ENCODE data around the gene ACADM.
A peak's percentile ranks its signal among the peaks of the same experiment; 100 is the strongest.
"Not testable (repeated sequence)": the region's sequence is repeated elsewhere in the genome, so short reads cannot be mapped to it uniquely, and the experiment has no call there.

ACADM gene

GRCh38 chr1:75724472-75725022 lies at the start of gene ACADM:
ACADM (plus strand) TSS chr1:75724709; CDS start chr1:75724788, 79 bp downstream.
- DNase-seq, result peak; percentile 80

- no peak for DNase-seq
These were observed 47.1 kb upstream of the ACADM start for GRCh38 chr1:75677443-75677842.

- DNase-seq, result not testable (repeated sequence)
These were observed 46.5 kb upstream of the ACADM start for GRCh38 chr1:75677964-75678363.

- no peak for DNase-seq
These were observed 34.0 kb upstream of the ACADM start for GRCh38 chr1:75690547-75690946.

GRCh38 chr1:75693551-75693950 lies 31.0 kb upstream of the ACADM start:
- DNase-seq, result no peak

GRCh38 chr1:75696000-75696399 lies 28.5 kb upstream of the ACADM start:
- DNase-seq, result no peak

- no peak for DNase-seq
These were observed 17.3 kb upstream of the ACADM start for GRCh38 chr1:75707191-75707590.

- DNase-seq, result no peak
These were observed 15.6 kb upstream of the ACADM start for GRCh38 chr1:75708910-75709309.

- DNase-seq, result no peak
These were observed 13.7 kb upstream of the ACADM start for GRCh38 chr1:75710832-75711231.

- no peak for DNase-seq
These were observed 12.7 kb upstream of the ACADM start for GRCh38 chr1:75711846-75712245.

GRCh38 chr1:75712306-75712705 lies 12.2 kb upstream of the ACADM start:
- peak; percentile 10 for DNase-seq

GRCh38 chr1:75719810-75720209 lies 4.7 kb upstream of the ACADM start:
- no peak for DNase-seq

GRCh38 chr1:75720325-75720724 lies 4.2 kb upstream of the ACADM start:
- no peak for DNase-seq

GRCh38 chr1:75720820-75721219 lies 3.7 kb upstream of the ACADM start:
- DNase-seq, result no peak

GRCh38 chr1:75722246-75722645 lies 2.3 kb upstream of the ACADM start:
- DNase-seq, result not testable (repeated sequence)

GRCh38 chr1:75722966-75723365 lies 1.5 kb upstream of the ACADM start:
- DNase-seq, result no peak

GRCh38 chr1:75723989-75724471 lies 479 bp upstream of the ACADM start:
- DNase-seq, result peak; percentile 80

GRCh38 chr1:75725266-75725665 lies 757 bp downstream of the ACADM start:
- no peak for DNase-seq

GRCh38 chr1:75725861-75726361 lies 1.4 kb downstream of the ACADM start:
- no peak for DNase-seq

- no peak for DNase-seq
These were observed 3.1 kb downstream of the ACADM start for GRCh38 chr1:75727571-75727970.

- no peak for DNase-seq
These were observed 5.9 kb downstream of the ACADM start for GRCh38 chr1:75730432-75730831.

GRCh38 chr1:75731881-75732280 lies 7.4 kb downstream of the ACADM start:
- no peak for DNase-seq

- DNase-seq, result no peak
These were observed 8.2 kb downstream of the ACADM start for GRCh38 chr1:75732703-75733102.

GRCh38 chr1:75733661-75734060 lies 9.2 kb downstream of the ACADM start:
- no peak for DNase-seq

- no peak for DNase-seq
These were observed 11.5 kb downstream of the ACADM start for GRCh38 chr1:75736016-75736415.
